Central memory CD8-positive, alpha-beta T cell (primary cell): ENCODE measurements around the gene IRS1.

ENCODE experiments used
- ATAC-seq: fragments of 150-1000 bp; cut with Tn5 transposase; replicated peaks from 2 replicates; pipeline ENCODE4 v1.10.0; 2022; ENCODE audit warnings: mild to moderate bottlenecking, moderate FRiP score, moderate number of reproducible peaks; ENCODE audit not compliant: poor library complexity, severe bottlenecking; ENCODE audit errors: extremely low read depth
- DNase-seq, 2 donors: peaks; one replicate each; pipeline ENCODE4 v3.0.0; 2021; ENCODE audit warnings: low spot score in 2 of 2
- H3K27ac Mint-ChIP-seq: one replicate; pipeline ENCODE4 v1.8.0; 2022; ENCODE audit warnings: low read depth, mild to moderate bottlenecking, moderate library complexity, mixed read lengths
- H3K27me3 Mint-ChIP-seq: one replicate; pipeline ENCODE4 v1.8.0; 2022; ENCODE audit warnings: mixed read lengths
- H3K36me3 Mint-ChIP-seq: one replicate; pipeline ENCODE4 v1.8.0; 2022; ENCODE audit warnings: mild to moderate bottlenecking, moderate library complexity, mixed read lengths; ENCODE audit not compliant: insufficient read depth
- H3K4me1 Mint-ChIP-seq: one replicate; pipeline ENCODE4 v1.8.0; 2022; ENCODE audit warnings: mixed read lengths
- H3K4me3 Mint-ChIP-seq: one replicate; pipeline ENCODE4 v1.8.0; 2022; ENCODE audit warnings: mild to moderate bottlenecking, moderate library complexity, mixed read lengths
- H3K9me3 Mint-ChIP-seq: one replicate; pipeline ENCODE4 v1.8.0; 2022; ENCODE audit warnings: mixed read lengths

The IRS1 gene

GRCh38 chr2:226756131-226756530, 43.5 kb downstream of the IRS1 start:
- no peaks in the 10 kb centered on the region for H3K9me3 Mint-ChIP-seq
- H3K27ac Mint-ChIP-seq, result no peak overlapping the region
- no peak for DNase-seq
- no peaks in the 10 kb centered on the region for H3K27me3 Mint-ChIP-seq
- H3K36me3 Mint-ChIP-seq, result no peaks in the 10 kb centered on the region
- ATAC-seq, result no peak
- H3K4me3 Mint-ChIP-seq, result no peak overlapping the region
- H3K4me1 Mint-ChIP-seq, result no peaks in the 10 kb centered on the region

DNA sequence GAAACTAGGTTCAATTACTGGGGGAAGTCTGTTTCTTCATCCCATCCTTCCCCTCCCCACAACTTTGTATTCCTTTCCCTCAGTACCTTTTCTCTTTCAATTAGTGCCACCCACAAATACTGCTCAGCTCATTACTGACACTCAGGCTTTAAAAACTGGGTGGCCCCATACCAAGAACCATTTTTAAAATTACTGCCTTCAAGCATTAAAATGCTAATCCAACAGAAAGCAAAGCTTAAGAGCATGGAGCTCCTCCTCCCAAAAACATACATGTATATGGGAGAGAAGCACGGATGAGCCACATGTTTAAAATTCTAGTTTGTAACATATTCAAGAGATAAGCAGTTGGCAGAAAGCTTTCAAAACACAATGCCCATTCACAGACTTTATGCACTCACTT, 44.0 kb downstream of the IRS1 start:
- H3K27ac Mint-ChIP-seq, result no peak overlapping the region
- ATAC-seq (no peak), DNase-seq (no peak)
- no peaks in the 10 kb centered on the region for H3K36me3 Mint-ChIP-seq
- no peaks in the 10 kb centered on the region for H3K4me1 Mint-ChIP-seq
- H3K27me3 Mint-ChIP-seq, result no peaks in the 10 kb centered on the region
- H3K9me3 Mint-ChIP-seq, result no peaks in the 10 kb centered on the region
- H3K4me3 Mint-ChIP-seq, result no peak overlapping the region

- ATAC-seq, result no peak
- Mint-ChIP-seq H3K4me1 (no peaks in the 10 kb centered on the region), H3K4me3 (no peak overlapping the region), H3K27me3 (no peaks in the 10 kb centered on the region), H3K36me3 (no peaks in the 10 kb centered on the region), H3K9me3 (no peaks in the 10 kb centered on the region), H3K27ac (no peak overlapping the region)
- DNase-seq, result no peak
These were observed 44.6 kb downstream of the IRS1 start for GRCh38 chr2:226754821-226755604.

DNA sequence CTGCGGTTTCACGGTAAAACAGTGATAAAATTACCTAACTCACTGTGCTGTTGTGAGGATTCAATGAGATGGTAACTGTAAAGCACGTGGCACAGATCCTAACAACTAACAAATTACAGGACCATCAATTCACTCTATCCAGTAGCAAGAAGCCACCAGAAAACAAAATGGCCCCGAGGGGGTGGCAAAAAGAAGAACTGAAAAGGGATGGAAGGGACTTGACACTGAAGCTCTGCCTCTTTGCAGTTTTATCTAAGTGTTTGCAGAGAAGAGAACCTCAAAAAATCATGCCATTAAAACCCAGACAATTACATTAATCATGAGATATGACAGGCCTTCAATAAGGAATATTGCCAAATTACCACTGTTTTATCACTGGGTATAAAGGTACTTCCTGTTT, 46.7 kb downstream of the IRS1 start:
- H3K36me3 Mint-ChIP-seq, result no peaks in the 10 kb centered on the region
- no peaks in the 10 kb centered on the region for H3K9me3 Mint-ChIP-seq
- no peak overlapping the region for H3K4me3 Mint-ChIP-seq
- no peak for DNase-seq
- H3K4me1 Mint-ChIP-seq, result no peaks in the 10 kb centered on the region
- no peak overlapping the region for H3K27ac Mint-ChIP-seq
- H3K27me3 Mint-ChIP-seq, result peaks cover 10% of the 10 kb centered on the region
- no peak for ATAC-seq

DNA sequence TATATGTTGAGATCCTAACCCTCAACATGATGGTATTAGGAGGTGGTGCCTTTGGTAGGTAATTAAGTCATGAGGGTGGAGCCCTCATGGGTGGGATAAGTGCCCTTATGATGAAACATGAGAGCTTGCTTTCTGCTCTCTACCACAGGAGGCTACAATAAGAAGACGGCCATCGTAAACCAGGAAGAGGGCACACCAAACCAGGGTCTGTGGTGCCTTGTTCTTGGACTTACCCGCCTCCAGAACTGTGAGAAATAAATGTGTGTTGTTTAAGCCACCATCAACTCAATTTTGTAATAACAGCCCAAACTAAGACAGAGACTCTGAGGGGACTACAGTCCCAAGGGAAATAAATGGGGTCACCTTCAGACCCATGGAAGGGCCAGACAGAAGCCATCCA, 52.3 kb downstream of the IRS1 start:
- no peak for ATAC-seq
- H3K4me3 Mint-ChIP-seq, result no peak overlapping the region
- no peaks in the 10 kb centered on the region for H3K4me1 Mint-ChIP-seq

GRCh38 chr2:226746196-226746800, 53.3 kb downstream of the IRS1 start:
- no peak for DNase-seq
- Mint-ChIP-seq H3K36me3 (peaks cover 1% of the 10 kb centered on the region), H3K4me1 (no peaks in the 10 kb centered on the region), H3K4me3 (no peak overlapping the region), H3K9me3 (no peaks in the 10 kb centered on the region), H3K27me3 (peaks cover 48% of the 10 kb centered on the region), H3K27ac (no peak overlapping the region)
- ATAC-seq, result no peak

More for the DNA sequence above, 52.3 kb downstream of the IRS1 start:
- Mint-ChIP-seq H3K27ac (no peak overlapping the region), H3K36me3 (no peaks in the 10 kb centered on the region), H3K27me3 (peaks cover 38% of the 10 kb centered on the region), H3K9me3 (no peaks in the 10 kb centered on the region)
- no peak for DNase-seq

- Mint-ChIP-seq H3K27ac (no peak overlapping the region), H3K27me3 (peaks cover 45% of the 10 kb centered on the region), H3K9me3 (no peaks in the 10 kb centered on the region), H3K4me3 (no peak overlapping the region), H3K4me1 (no peaks in the 10 kb centered on the region), H3K36me3 (peaks cover 1% of the 10 kb centered on the region)
- ATAC-seq, result no peak
- no peak for DNase-seq
These were observed 55.7 kb downstream of the IRS1 start for GRCh38 chr2:226743915-226744314.

DNA sequence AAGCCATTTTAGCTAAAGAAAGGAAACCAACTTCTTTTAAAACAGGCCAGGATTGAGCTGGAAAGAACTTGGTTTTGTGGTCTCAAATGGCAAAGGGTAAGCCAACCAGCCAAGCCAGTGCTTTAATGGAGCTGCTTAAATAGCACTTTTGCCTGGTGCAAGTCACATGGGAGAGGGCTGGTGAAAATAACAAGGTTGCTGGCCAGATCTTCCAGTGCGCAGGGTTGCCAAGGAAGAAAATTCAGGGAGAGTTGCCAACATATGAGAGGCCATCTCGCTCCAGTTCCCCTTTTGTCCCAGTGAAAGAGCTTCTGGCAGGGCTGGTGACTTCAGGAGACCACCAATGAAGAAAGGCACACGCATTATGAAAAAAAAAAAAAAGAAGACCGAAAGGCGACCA, 57.3 kb downstream of the IRS1 start:
- no peak for ATAC-seq
- DNase-seq, result no peak
- H3K27me3 Mint-ChIP-seq, result peaks cover 45% of the 10 kb centered on the region
- peaks cover 1% of the 10 kb centered on the region for H3K36me3 Mint-ChIP-seq
- H3K9me3 Mint-ChIP-seq, result no peaks in the 10 kb centered on the region
- no peak overlapping the region for H3K4me3 Mint-ChIP-seq
- H3K4me1 Mint-ChIP-seq, result no peaks in the 10 kb centered on the region
- H3K27ac Mint-ChIP-seq, result no peak overlapping the region

DNA sequence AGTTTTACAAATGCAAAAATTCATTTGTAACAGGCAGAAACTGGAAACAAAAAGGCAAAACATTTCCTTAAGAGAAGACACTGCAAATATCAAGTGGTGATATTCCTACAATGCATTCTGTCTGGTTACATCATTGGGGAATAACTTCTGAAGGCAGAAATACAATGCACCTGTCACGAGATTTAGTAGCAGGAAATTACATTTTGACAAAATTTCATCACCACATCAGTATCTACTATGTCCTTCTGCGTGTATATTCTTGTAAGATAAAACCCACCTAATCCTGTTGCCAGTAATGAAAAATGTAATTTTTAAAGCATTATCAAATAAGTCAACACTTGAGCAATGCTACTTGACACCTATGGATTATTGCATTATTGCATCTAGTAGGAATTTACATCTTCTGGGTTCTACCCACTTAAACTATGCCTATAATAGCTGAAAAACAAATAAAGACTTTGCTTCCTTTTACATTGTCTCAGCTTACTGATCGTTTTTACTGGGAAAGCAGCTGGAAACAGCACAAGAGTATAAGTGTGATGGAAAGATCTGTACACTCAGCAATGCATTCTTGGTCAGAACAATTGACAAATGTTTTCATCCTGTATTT, 59.5 kb downstream of the IRS1 start:
- ATAC-seq, result no peak
- peaks cover 34% of the 10 kb centered on the region for H3K27me3 Mint-ChIP-seq
- H3K36me3 Mint-ChIP-seq, result peaks cover 1% of the 10 kb centered on the region
- no peak overlapping the region for H3K4me3 Mint-ChIP-seq
- no peaks in the 10 kb centered on the region for H3K9me3 Mint-ChIP-seq
- H3K27ac Mint-ChIP-seq, result no peak overlapping the region
- H3K4me1 Mint-ChIP-seq, result no peaks in the 10 kb centered on the region
- DNase-seq, result no peak

DNA sequence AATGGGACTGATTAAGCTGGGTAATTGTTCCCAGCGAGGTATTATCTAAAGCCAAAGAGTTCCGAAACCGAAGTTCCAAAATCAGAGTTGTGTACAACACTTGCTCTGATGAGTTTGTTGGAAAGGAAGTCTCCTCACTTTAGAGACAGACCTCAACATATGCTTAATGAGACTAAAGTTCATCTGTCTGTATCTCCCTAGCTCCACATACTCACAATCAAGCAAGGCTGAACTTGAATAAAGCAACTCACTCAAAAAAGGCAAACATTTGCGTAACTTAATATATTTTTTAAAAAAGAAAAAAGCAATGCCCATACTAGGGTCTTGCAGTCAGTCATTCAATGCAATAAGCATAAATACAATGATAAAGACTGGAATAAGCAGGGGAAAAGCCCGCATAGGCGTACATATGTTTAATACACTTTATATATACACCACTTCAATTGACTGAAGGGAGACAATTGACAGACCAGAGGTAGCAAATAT, 60.0 kb downstream of the IRS1 start:
- ATAC-seq (no peak), DNase-seq (no peak)
- H3K4me1 Mint-ChIP-seq, result no peaks in the 10 kb centered on the region
- no peak overlapping the region for H3K27ac Mint-ChIP-seq
- no peaks in the 10 kb centered on the region for H3K9me3 Mint-ChIP-seq
- peaks cover 34% of the 10 kb centered on the region for H3K27me3 Mint-ChIP-seq
- H3K36me3 Mint-ChIP-seq, result peaks cover 1% of the 10 kb centered on the region
- H3K4me3 Mint-ChIP-seq, result no peak overlapping the region

DNA sequence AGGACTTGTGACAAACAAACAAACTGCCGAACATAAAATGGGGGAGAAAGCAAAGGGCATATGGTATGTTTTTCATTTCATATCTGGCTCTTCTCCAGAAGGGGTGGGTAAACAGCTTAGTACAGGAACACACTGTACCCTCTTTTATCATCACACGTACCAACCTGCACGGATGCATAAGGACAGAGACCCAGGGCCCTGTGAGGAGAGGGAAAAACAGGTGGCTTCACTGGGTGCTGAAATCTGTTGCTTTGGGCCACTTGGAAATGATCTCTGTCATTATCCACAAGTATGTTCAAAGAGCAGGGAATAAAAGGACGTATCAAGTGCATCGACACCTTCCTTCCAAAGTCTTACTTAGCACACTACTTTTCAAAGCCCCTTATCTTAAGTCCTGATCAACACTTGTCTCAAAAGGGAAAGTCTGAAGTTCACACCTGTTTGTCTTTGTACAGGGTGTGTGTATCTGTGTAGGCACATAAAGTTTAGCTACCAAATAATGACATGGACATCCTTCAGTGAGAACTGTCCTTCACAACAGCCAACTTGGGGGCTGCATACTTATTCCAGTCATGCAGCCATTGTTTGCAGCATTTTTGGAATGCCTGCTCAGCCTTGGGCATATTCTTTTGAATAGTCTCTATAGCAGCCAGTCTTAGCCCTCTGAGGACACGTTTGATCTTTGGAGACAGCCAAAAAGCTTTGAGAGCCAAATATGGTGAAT, 60.6 kb downstream of the IRS1 start:
- no peak for DNase-seq

GRCh38 chr2:226738191-226738820, 61.3 kb downstream of the IRS1 start:
- Mint-ChIP-seq H3K9me3 (no peaks in the 10 kb centered on the region), H3K4me1 (no peaks in the 10 kb centered on the region), H3K27ac (no peak overlapping the region), H3K27me3 (peaks cover 34% of the 10 kb centered on the region), H3K36me3 (peaks cover 1% of the 10 kb centered on the region), H3K4me3 (no peak overlapping the region)
- DNase-seq (no peak), ATAC-seq (no peak)

More for the DNA sequence above, 60.6 kb downstream of the IRS1 start:
- Mint-ChIP-seq H3K9me3 (no peaks in the 10 kb centered on the region), H3K27me3 (peaks cover 34% of the 10 kb centered on the region), H3K36me3 (peaks cover 1% of the 10 kb centered on the region), H3K27ac (no peak overlapping the region), H3K4me1 (no peaks in the 10 kb centered on the region), H3K4me3 (no peak overlapping the region)
- no peak for ATAC-seq
